GM18526 (cell line): Measurements from ENCODE around the gene ZNF569.
A peak's percentile ranks its signal among the peaks of the same experiment; 100 is the strongest.

ENCODE experiments used
- POLR2A ChIP-seq: IDR thresholded peaks from 3 replicates; pipeline ENCODE4 v1.6.1; 2011; ENCODE audit not compliant: insufficient read length; ENCODE audit errors: extremely low read depth

ZNF569 gene

DNA sequence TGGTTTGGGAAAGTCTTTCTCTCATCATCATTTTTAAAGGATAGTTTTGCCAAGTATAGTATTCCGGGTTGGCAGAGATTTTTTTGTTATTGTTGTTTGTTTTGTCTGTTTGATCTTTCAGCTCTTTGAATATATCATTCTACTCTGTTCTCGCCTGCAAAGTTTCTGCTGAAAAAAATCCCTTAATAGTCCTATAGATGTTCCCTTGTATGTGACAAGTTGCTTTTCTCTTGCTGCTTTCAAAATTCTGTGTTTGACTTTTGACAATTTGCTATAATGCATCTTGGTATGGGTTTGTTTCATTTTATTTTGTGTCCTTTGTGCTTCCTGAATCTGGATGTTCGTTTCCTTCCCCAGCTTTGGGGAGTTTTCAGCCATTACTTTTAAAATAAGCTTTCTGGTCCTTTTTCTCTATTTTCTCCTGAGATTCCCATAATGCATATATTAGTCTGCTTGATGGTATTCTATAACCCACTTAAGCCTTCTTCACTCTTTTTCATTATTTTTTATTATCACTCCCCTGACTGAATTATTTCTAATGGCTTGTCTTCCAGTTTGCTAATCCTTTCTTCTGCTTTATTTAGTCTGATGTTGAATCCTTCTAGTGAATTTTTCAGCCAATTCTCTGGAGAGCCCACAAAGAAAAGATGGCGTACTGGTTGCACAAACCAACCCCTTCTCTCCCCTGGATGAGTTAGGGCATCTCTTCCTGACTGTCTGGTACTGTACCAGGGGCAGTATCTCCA, 14.6 kb downstream of the ZNF569 start:
- no peak for TF ChIP-seq POLR2A

GRCh38 chr19:37413313-37414084, 53.7 kb downstream of the ZNF569 start:
- no peak for TF ChIP-seq POLR2A

- TF ChIP-seq POLR2A = no peak
Observed at GRCh38 chr19:37412700-37413099, 54.5 kb downstream of the ZNF569 start.

GRCh38 chr19:37403403-37403802, 63.8 kb downstream of the ZNF569 start:
- no peak for TF ChIP-seq POLR2A

DNA sequence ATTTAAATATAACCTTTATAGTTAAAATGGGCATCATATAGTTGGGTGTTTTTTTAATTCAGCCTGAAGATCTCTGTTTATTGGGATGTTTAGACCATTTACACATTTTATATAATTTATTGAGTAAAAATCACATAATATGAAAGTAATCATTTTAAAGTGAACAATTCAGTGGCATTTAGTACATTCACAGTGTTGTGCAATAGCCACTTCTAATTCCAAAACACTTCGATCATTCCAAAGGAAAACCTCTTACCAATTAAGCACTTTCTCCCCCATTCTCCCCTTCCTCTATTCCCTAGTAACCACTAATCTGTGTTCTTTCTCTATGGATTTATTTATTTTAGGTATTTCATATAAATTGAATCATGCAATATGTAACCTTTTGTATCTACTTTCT, 66.2 kb downstream of the ZNF569 start:
- TF ChIP-seq POLR2A = no peak

DNA sequence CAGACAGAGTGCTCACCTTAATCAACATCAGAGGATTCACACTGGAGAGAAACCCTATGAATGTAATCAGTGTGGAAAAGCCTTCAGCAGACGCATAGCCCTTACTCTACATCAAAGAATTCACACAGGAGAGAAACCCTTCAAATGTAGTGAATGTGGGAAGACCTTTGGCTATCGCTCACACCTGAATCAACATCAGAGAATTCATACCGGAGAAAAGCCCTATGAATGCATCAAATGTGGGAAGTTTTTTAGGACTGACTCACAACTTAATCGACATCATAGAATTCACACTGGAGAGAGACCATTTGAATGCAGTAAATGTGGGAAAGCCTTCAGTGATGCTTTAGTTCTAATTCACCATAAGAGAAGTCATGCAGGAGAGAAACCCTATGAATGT, 78.0 kb downstream of the ZNF569 start:
- TF ChIP-seq POLR2A = no peak

- peak; percentile 80 for TF ChIP-seq POLR2A
Observed at GRCh38 chr19:37370880-37371661, 96.2 kb downstream of the ZNF569 start, which contains the start of gene ZNF527. TSS of gene ZNF527 (plus strand) at chr19:37371099. CDS start at chr19:37374199, 3,100 bp downstream.

- TF ChIP-seq POLR2A = no peak
Observed at GRCh38 chr19:37362733-37363132, 104.5 kb downstream of the ZNF569 start.

DNA sequence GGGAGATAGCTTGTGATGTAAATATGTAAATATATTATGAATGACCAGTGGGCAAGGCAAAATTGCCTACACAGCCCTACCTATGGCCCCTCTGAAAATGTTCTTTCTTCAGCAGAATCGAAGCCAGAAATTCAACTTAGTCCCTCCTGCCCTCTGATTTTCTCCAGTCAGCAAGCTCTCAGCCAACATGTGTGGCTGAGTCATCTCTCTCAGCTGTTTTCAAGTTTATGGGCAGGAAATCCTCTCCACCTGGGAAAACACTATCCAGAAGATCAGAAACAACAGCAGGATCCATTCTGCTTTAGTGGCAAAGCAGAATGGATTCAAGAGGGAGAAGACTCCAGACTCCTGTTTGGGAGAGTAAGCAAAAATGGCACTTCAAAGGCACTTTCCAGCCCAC, 105.2 kb downstream of the ZNF569 start:
- no peak for TF ChIP-seq POLR2A
